K562 (cell line): Measurements from ENCODE around the gene PCNX2. TPM values are rescaled to one million over a fixed set of nuclear protein-coding genes. Genes with fewer than 3 reads are reported as not detected.

ENCODE experiments used
- MEF2D ChIP-seq: conservative IDR thresholded peaks from 2 replicates; pipeline ENCODE4 v1.6.1; 2016; ENCODE audit warnings: low read depth, missing genetic modification characterization, missing compliant biosample characterization
- PTTG1 ChIP-seq: fragments of 450-650 bp; IDR thresholded peaks from 2 replicates; pipeline ENCODE4 v1.6.1; 2016; ENCODE audit warnings: low read depth, mild to moderate bottlenecking, missing genetic modification characterization, missing compliant biosample characterization
- TAF7 ChIP-seq: fragments of 450-650 bp; IDR thresholded peaks from 2 replicates; pipeline ENCODE4 v1.6.1; 2016; ENCODE audit warnings: missing genetic modification characterization, missing compliant biosample characterization
- WHSC1 ChIP-seq: IDR thresholded peaks from one replicate; pipeline ENCODE4 v1.6.1; 2012; ENCODE audit warnings: low read length, control low read depth, inconsistent platforms
- ZNF354B ChIP-seq: fragments of 250-450 bp; sonication (Bioruptor Pico); IDR thresholded peaks from 2 replicates; pipeline ENCODE4 v1.4.0; 2020
- ZNF583 ChIP-seq: fragments of 250-450 bp; sonication (Bioruptor Pico); IDR thresholded peaks from 2 replicates; pipeline ENCODE4 v1.4.0; 2020
- ZNF586 ChIP-seq: fragments of 450-650 bp; formaldehyde crosslinking; conservative IDR thresholded peaks from 2 replicates; pipeline ENCODE4 v1.4.0; 2020; ENCODE audit warnings: mild to moderate bottlenecking, moderate library complexity
- ZNF589 ChIP-seq: fragments of 200-800 bp; sonication (Bioruptor generic); IDR thresholded peaks from 2 replicates; pipeline ENCODE4 v1.6.1; 2016; ENCODE audit warnings: low read depth, missing genetic modification characterization, missing compliant biosample characterization
- ZNF740 ChIP-seq, 3 experiments: fragments of 200-800 bp in 1 of 3; sonication (Bioruptor generic) in 1 of 3; sonication (generic) in 1 of 3; formaldehyde crosslinking in 1 of 3; IDR thresholded peaks; 2 replicates each; pipeline versions ENCODE4 v1.6.1 to v1.8.0; 2016 to 2022; ENCODE audit warnings: mild to moderate bottlenecking in 2 of 3, missing compliant biosample characterization in 2 of 3, missing genetic modification characterization in 2 of 3, missing genetic modification reagents in 1 of 3
- ZNF79 ChIP-seq: fragments of 250-450 bp; sonication (Bioruptor Pico); IDR thresholded peaks from 2 replicates; pipeline ENCODE4 v1.4.0; 2020; ENCODE audit warnings: low read depth, mild to moderate bottlenecking, moderate library complexity
- polyA plus RNA-seq, 8 experiments: library from polyadenylated mRNA; depleted of rRNA in 4 of 8; stranded (reverse) in 5 of 8; unstranded in 3 of 8; fragments of >200 nt; fragmentation: Nextera tagmentation in 2 of 8; fragmentation: Illumina TruSeq in 1 of 8; extraction: Ambion mirVana in 2 of 8; extraction: Trizol in 1 of 8; gene quantifications; 2 replicates each; pipeline versions ENCODE4 v1.2.1 to v1.2.3, GENCODE V29; 2011 to 2014; ENCODE audit warnings: inconsistent platforms in 1 of 8, missing spikeins in 1 of 8
- total RNA-seq, 7 experiments: library from RNA; depleted of rRNA in 6 of 7; stranded (reverse); fragments of >200 nt in 6 of 7; fragmentation: Illumina TruSeq in 2 of 7; extraction: Trizol in 2 of 7; gene quantifications; 2 replicates each; pipeline versions ENCODE4 v1.2.1 to v1.2.3, GENCODE V29; 2011 to 2021; ENCODE audit warnings: low replicate concordance in 1 of 7
- TF ChIP-seq, protein P1 (sequence below): fragments of 450-650 bp; IDR thresholded peaks from 2 replicates; pipeline ENCODE4 v1.6.1; 2018; ENCODE audit warnings: mild to moderate bottlenecking, low read depth; ENCODE audit not compliant: partially characterized antibody

PCNX2 gene
- total and polyA plus RNA-seq, 9 of the 15 experiments (the other 6 are each of a cell fraction or from before 2014, with no cell fraction given) = 0.07 to 0.33 TPM; not detected in 7

- no peak for TF ChIP-seq WHSC1
- no peak; the same call in 1 of the 2 replicates for TF ChIP-seq ZNF589
- TF ChIP-seq, protein P1, sequence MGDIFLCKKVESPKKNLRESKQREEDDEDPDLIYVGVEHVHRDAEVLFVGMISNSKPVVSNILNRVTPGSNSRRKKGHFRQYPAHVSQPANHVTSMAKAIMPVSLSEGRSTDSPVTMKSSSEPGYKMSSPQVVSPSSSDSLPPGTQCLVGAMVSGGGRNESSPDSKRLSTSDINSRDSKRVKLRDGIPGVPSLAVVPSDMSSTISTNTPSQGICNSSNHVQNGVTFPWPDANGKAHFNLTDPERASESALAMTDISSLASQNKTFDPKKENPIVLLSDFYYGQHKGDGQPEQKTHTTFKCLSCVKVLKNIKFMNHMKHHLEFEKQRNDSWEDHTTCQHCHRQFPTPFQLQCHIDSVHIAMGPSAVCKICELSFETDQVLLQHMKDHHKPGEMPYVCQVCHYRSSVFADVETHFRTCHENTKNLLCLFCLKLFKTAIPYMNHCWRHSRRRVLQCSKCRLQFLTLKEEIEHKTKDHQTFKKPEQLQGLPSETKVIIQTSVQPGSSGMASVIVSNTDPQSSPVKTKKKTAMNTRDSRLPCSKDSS = no peak
- 0 out of 2 replicates have a peak, but pooled peaks have one; percentile 37 for TF ChIP-seq TAF7
- peak; percentile 39; the same call in 1 of the 2 replicates for TF ChIP-seq ZNF354B
- TF ChIP-seq ZNF583 (CRISPR knock-in tag) = peak; percentile 76
- peak; percentile 85 for TF ChIP-seq ZNF79 (CRISPR knock-in tag)
- 0 out of 2 replicates have a peak, but pooled peaks have one; percentile 28 for TF ChIP-seq MEF2D (tag)
- 0 out of 2 replicates have a peak, but pooled peaks have one; percentile 42 for TF ChIP-seq PTTG1
- no peak for TF ChIP-seq ZNF586 (CRISPR knock-in tag)
- no peak for TF ChIP-seq ZNF740 (CRISPR knock-in tag; IDR thresholded peaks at IDR 0.05)
- 0 out of 4 replicates have a peak, but pooled peaks of 1 of the 2 experiments have one; percentile 33 for TF ChIP-seq ZNF740 (tag; IDR thresholded peaks at IDR 0.05)
These were observed 356.6 kb downstream of the PCNX2 start (continued) for GRCh38 chr1:232938926-232939325.
